HG03064 (cell line): ENCODE measurements around the gene TBC1D17.
"Not testable (repeated sequence)": the region's sequence is repeated elsewhere in the genome, so short reads cannot be mapped to it uniquely, and the experiment has no call there.

Source experiments
- ATAC-seq: cut with Tn5 transposase; IDR thresholded peaks from one replicate; pipeline ENCODE4 v1.9.1; 2021; ENCODE audit warnings: low read depth; ENCODE audit not compliant: unreplicated experiment

TBC1D17 gene

DNA sequence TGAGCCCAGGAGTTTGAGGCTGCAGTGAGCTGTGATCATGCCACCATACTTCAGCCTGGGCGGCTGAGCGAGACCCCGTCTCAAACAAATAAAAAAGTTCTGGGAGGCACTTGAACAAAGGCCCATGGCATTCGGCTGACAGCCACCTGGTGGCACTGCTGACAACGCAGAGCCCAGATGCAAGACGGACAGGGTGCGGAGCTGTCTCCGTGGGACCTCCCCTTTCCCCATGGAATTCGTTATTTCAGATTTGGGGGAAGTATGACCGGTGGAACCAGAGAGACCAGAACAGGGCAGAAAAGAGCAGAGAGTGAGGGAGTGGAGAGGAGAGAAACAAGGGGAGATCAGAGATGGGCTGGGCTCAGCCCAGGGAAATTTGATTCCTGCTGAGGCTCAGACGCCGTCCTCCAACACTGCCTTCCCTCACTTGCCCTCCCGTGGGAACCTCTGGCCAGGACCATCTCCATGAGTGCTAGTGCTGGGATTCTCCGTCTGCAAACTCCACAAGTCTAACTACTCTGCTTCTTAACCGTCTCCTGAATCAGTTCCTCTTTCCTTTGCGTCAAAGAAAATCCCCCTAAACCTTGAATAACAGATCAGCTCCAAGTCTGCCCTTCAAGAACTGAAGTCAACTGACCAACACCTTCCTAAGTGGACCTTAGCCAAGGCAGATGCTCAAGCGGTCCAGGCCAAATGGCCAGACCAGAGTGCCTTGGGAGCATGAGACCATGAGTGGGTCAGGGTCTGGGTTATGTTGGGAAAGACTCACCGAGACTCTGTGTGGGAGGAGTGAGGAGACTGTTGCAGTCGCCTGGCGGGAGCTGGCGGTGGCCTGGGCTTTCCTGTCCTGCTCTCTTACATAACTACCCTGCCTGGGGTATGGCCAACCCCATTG is 39.6 kb downstream of the TBC1D17 start:
- ATAC-seq: no peak

- no peak for ATAC-seq
Measured at GRCh38 chr19:49918089-49918488, 40.6 kb downstream of the TBC1D17 start.

GRCh38 chr19:49920624-49921363 is 43.3 kb downstream of the TBC1D17 start:
- no peak for ATAC-seq

- no peak for ATAC-seq
Measured at GRCh38 chr19:49921871-49922795, 44.6 kb downstream of the TBC1D17 start.

- ATAC-seq: no peak
Measured at GRCh38 chr19:49923055-49924003, 45.8 kb downstream of the TBC1D17 start.

GRCh38 chr19:49924004-49924880 is 46.7 kb downstream of the TBC1D17 start:
- no peak for ATAC-seq

- ATAC-seq: not testable (repeated sequence)
Measured at GRCh38 chr19:49924881-49925210, 47.3 kb downstream of the TBC1D17 start.

DNA sequence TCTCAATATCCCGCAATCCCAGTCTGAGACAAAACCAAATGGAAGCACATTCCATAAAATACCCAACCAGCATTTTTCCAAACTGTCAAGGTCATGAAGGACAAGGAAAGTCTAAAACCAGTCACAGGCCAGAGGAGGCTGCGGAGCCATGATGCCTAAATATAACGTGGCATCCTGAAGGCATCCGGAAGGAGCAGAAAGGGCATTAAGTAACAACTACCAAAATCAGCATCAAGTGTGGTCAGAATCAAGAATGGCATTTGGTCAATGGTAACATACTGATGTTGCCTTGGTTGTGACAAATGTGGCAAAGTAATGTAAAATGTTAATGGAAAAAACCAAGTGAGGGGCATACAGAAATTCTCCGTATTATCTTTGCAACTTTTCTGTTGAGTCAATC is 48.0 kb downstream of the TBC1D17 start:
- no peak for ATAC-seq

- no peak for ATAC-seq
Measured at GRCh38 chr19:49926515-49926914, 49.0 kb downstream of the TBC1D17 start.

- ATAC-seq: no peak
Measured at GRCh38 chr19:49927526-49928264, 50.2 kb downstream of the TBC1D17 start.

DNA sequence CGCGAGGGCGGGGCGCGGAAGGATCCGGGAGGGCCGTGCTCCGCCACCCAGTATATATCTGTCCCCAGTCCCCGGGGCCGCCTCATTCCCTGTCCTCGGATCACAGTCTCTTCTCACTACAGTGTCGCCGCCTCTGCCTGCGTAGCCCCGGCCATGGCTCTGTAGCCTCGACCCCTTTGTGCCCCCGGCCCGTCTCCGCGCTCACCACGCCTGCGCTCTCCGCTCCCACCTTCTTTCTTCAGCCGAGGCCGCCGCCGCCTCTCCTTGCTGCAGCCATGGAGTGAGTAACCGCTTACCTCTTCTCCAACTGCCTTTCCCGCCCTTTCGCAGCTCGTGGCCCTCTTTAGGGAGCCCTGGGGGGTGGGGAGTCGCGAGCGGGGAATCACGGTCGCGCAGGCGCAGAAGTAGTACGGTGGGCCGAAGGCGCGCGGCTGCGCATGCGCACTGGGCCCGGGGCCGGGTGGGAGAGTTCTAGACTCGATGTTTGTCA is 51.7 kb downstream of the TBC1D17 start, which contains the start of the genes ATF5 and NUP62:
TSS of gene ATF5 (plus strand) at position 85 of the 490 bp plus-strand sequence. CDS start 1,646 bp downstream, outside the sequence.
TSS of gene NUP62 (minus strand) at position 384 of the 490 bp plus-strand sequence. CDS start 19,697 bp downstream, outside the sequence.
- peak; percentile 48 for ATAC-seq

GRCh38 chr19:49929611-49930482 is 52.3 kb downstream of the TBC1D17 start:
- peak; percentile 44 for ATAC-seq

DNA sequence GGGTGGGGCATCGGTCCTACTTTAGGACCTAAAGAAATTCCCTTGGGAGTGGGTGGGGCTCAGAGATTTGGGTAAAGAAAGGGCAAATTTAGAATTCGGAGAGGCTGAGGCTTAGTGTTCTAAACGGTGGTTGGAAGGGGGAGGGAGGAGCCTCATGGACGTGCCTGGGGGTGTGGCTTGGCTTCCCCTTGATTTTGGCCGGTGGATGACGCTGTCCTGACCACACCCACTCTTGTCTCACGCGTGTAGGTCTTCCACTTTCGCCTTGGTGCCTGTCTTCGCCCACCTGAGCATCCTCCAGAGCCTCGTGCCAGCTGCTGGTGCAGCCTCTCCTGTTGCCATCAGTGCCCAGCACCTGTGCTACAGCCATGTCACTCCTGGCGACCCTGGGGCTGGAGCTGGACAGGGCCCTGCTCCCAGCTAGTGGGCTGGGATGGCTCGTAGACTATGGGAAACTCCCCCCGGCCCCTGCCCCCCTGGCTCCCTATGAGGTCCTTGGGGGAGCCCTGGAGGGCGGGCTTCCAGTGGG is 53.0 kb downstream of the TBC1D17 start:
- no peak for ATAC-seq

- no peak for ATAC-seq
Measured at GRCh38 chr19:49931293-49932040, 54.0 kb downstream of the TBC1D17 start.

- no peak for ATAC-seq
Measured at GRCh38 chr19:49932041-49932451, 54.5 kb downstream of the TBC1D17 start.

GRCh38 chr19:49932731-49933131 is 55.2 kb downstream of the TBC1D17 start:
- ATAC-seq: no peak
